GM19193 (cell line): Measurements from ENCODE around the gene HLCS.

Source experiments
- POLR2A ChIP-seq: IDR thresholded peaks from 4 replicates; pipeline ENCODE4 v1.6.1; 2011; ENCODE audit not compliant: insufficient read depth, insufficient read length; ENCODE audit errors: extremely low read depth

HLCS gene

GRCh38 chr21:36708286-36709029 lies 258.0 kb downstream of the HLCS start:
- no peak for TF ChIP-seq POLR2A

GRCh38 chr21:36707763-36708285 lies 258.6 kb downstream of the HLCS start:
- no peak for TF ChIP-seq POLR2A

- TF ChIP-seq POLR2A: no peak
Measured at GRCh38 chr21:36706951-36707762, 259.3 kb downstream of the HLCS start.

- no peak for TF ChIP-seq POLR2A
Measured at GRCh38 chr21:36706482-36706852, 260.0 kb downstream of the HLCS start.

GRCh38 chr21:36705679-36706481 lies 260.6 kb downstream of the HLCS start:
- no peak for TF ChIP-seq POLR2A

- TF ChIP-seq POLR2A: no peak
Measured at GRCh38 chr21:36704958-36705678, 261.4 kb downstream of the HLCS start.

GRCh38 chr21:36704281-36704957 lies 262.1 kb downstream of the HLCS start:
- TF ChIP-seq POLR2A: no peak

GRCh38 chr21:36703626-36704280 lies 262.7 kb downstream of the HLCS start:
- no peak for TF ChIP-seq POLR2A

- no peak for TF ChIP-seq POLR2A
Measured at GRCh38 chr21:36703123-36703522, 263.3 kb downstream of the HLCS start.

GRCh38 chr21:36702622-36702968 lies 263.9 kb downstream of the HLCS start:
- no peak for TF ChIP-seq POLR2A

- no peak for TF ChIP-seq POLR2A
Measured at GRCh38 chr21:36701756-36702621, 264.5 kb downstream of the HLCS start.

- no peak for TF ChIP-seq POLR2A
Measured at GRCh38 chr21:36700971-36701755, 265.3 kb downstream of the HLCS start.
